GM12872 (cell line): Measurements from ENCODE around the gene MRPS34.
A peak's percentile ranks its signal among the peaks of the same experiment; 100 is the strongest.

Experiments used
- TF ChIP-seq, protein P1 (sequence below): IDR thresholded peaks from 3 replicates; pipeline ENCODE4 v1.5.1; 2011; ENCODE audit warnings: low read depth, mild to moderate bottlenecking, low read length, moderate library complexity; ENCODE audit not compliant: insufficient read depth

MRPS34 gene

DNA sequence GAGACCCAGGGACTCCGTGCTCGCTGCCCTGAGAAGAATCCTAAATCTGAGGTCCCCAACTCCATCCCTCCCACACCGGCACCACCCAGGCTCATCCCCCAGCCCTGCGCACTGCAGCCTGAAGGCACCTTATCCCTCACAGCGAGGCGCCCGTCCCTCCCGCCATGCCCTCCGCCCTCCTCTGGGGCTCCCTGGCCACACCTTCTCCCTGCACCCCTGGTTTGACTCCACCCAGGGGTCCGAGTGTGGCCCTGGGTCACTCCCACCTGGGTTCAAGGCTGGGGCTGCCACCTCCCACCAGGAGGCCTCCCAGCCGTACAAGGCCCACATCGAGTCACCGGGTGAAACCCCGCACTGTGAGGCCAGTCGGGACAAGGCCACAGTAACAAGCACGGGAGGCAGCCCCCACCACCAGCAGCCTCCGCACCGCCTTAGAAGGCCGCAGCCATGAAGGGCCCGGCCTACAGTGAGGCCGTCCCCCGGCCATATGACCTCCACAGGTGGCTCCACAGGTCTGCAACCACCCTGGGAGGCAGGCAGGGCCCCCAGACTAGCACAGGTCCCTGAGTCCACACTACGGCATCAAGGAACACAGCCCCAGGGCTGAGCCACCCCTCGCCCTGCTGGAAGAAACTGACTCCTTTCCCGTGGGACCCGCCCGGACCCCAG lies 45.4 kb upstream of the MRPS34 start:
- TF ChIP-seq, protein P1, sequence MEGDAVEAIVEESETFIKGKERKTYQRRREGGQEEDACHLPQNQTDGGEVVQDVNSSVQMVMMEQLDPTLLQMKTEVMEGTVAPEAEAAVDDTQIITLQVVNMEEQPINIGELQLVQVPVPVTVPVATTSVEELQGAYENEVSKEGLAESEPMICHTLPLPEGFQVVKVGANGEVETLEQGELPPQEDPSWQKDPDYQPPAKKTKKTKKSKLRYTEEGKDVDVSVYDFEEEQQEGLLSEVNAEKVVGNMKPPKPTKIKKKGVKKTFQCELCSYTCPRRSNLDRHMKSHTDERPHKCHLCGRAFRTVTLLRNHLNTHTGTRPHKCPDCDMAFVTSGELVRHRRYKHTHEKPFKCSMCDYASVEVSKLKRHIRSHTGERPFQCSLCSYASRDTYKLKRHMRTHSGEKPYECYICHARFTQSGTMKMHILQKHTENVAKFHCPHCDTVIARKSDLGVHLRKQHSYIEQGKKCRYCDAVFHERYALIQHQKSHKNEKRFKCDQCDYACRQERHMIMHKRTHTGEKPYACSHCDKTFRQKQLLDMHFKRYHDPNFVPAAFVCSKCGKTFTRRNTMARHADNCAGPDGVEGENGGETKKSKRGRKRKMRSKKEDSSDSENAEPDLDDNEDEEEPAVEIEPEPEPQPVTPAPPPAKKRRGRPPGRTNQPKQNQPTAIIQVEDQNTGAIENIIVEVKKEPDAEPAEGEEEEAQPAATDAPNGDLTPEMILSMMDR = no peak

DNA sequence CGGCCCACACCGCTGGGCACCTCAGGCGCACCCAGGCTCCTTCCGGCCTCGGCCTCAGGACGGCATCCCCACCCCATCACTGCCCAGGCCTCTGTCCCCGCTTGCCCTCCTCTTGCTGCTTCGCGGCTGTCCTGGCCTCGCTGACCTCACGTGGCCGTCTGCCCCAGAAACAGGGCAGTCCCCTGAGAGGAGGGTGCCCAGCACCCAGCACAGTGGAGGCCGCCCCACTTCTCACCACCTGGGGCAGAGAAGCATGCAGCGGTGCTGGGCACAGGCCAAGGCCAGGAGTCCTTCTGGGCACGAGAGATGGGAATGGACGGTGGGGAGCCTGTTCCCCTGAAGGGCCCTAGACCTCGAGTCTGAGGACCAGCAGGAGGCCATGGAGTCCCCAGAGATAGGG lies 44.8 kb upstream of the MRPS34 start:
- TF ChIP-seq, protein P1 = no peak

DNA sequence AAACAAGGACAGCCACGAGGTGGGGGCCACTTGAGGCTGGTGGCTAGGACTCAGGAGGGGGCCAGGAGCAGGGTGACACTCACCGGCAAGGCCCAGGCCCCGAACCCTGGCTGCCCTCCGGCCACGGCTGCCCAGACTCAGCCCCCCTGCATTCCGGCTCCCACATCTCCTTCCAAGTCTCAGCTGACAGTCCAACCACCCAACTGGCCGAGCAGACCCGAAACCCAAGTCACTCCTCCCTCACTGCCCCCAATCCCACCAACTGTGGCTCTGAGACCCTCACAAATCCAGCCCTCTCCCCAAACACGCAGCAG lies 44.3 kb upstream of the MRPS34 start:
- TF ChIP-seq, protein P1 = no peak

DNA sequence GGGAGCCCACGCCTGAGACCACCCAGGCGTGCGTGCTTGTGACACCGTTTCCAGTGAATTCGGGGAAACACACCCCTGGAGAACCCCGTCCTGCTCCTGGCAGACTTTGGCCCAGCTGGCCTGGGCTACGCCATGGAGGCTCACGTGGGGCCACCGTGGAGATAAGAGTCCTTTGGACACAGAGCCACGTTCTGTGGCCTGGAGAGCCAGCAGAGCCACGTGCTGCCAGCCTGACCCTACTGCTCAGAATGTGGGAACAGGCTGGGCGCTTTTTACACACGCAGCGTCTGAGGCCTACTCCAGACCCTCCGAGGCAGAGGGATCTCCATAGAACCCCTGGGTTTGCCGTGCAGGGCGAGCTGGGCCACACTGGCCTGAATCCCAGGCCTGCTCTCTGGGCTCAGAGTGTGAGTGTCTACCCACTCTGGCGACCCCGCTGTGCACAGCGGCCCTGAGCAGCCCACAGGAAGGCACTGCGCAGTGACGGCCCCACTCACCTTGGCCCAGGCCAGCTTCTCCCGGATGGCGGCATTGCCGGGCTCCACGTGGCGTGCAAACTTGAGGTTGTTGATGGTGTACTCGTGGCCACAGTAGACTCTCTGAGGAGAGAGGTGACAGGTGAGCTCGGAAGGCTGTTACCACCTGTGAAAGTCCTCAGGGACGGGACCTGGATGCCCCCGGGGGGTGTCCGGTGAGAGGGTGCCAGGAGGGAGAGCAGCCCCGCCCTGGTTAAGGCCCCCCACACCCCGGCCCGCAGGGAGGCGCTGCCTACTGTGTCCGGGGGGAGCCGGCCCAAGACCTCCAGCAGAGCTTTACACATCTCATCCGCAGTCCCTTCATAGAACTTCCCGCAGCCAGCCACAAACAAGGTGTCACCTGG lies 43.7 kb upstream of the MRPS34 start:
- TF ChIP-seq, protein P1 = no peak

DNA sequence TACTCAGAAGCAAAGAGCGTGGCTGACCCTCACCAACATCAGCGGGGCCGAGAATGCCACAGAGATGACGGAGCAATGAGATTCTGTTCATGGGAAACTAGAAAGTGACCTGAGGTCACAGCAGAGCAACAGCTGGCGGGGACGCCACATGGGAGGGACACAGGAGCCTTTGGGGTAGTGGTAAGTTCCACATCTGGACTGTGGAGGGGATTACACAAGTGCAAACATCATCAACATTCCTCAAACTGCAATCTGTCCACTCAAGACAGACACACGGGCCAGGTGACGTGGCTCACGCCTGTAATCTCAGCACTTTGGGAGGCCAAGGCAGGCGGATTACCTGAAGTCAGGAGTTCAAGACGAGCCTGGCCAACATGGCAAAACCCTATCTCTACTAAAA lies 42.5 kb upstream of the MRPS34 start:
- TF ChIP-seq, protein P1 = no peak

DNA sequence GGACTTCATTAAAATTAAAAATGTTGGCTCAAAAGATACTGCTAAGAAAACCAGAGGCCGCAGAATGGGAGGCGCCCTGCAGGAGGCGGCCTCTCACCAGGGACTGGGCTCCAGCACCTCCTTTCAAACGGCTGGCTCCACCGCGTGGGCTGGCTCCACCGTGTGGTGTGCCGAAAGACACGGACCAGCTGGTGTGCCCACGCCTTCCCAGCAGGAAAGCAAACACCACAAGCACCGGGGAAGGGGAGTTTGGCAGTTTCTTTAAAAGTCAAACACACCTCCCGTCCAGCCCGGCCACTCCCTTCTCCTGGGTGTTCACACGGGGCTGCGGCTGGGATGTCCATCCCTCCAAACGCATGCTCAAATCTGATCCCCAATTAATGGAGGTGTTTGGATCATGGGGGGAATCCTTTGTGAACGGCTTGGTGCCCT lies 39.8 kb upstream of the MRPS34 start:
- TF ChIP-seq, protein P1 = peak; percentile 29; the same call in 1 of the 3 replicates

DNA sequence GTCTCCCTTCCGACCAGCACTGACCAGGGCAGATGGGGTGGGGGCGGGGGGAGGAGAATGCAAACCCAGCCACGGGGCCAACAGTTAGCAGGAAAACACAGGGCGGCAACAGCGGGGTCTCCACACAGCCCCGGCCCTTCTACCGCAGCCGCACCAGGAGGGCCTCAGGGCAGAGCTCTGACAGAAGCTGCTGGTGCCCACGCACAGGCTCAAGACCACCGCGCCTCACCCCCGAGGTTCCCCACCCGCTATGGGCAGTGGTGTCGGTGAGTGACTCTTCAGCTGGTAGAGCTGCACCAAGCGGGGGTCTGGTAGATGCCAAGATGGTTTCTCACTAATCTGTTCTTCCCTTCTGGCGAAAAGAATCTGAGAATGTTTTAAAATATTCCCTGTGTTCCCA lies 37.6 kb upstream of the MRPS34 start:
- TF ChIP-seq, protein P1 = no peak
